OCI-LY3 (cell line): ENCODE results near the gene CLEC19A.

ENCODE experiments used
- EZH2phosphoT487 ChIP-seq: fragments of 200-600 bp; shearing (Covaris generic); IDR thresholded peaks from 2 replicates; pipeline ENCODE4 v1.6.1; 2018; ENCODE audit warnings: antibody characterized with exemption, mixed run types, low read depth
- TF ChIP-seq, protein P1 (sequence below): fragments of 200-600, 300-600 bp; sonication (generic); IDR thresholded peaks from 2 replicates; pipeline ENCODE4 v1.5.1; 2014; ENCODE audit warnings: antibody characterized with exemption, low read length, low read depth

DNA sequence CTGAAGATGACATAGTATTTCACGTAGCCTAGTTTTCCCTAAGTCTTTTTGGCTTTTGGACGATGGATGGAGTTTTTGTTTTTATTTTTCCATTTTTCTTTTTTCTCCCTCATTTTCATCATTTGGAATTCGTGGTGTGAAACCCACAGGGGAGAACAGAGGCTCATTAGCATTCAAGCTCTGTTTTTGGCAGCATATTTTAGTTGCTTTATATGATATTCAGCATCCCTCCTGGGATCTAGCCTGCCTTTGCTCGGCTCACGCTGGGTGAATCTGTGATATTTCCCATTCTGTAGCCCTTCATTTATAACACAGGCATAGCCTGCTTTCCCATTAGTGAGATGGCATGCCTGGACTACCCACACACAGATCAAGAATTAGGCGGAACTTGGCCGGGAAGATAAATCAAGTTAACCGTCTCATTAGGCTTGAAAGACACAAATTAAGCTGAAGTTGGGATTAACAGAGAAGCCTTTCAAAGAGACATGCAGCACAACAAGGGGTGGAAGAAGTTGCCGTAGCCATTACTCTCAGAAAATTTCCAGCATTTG, 20.1 kb upstream of the CLEC19A start:
- TF ChIP-seq, protein P1, sequence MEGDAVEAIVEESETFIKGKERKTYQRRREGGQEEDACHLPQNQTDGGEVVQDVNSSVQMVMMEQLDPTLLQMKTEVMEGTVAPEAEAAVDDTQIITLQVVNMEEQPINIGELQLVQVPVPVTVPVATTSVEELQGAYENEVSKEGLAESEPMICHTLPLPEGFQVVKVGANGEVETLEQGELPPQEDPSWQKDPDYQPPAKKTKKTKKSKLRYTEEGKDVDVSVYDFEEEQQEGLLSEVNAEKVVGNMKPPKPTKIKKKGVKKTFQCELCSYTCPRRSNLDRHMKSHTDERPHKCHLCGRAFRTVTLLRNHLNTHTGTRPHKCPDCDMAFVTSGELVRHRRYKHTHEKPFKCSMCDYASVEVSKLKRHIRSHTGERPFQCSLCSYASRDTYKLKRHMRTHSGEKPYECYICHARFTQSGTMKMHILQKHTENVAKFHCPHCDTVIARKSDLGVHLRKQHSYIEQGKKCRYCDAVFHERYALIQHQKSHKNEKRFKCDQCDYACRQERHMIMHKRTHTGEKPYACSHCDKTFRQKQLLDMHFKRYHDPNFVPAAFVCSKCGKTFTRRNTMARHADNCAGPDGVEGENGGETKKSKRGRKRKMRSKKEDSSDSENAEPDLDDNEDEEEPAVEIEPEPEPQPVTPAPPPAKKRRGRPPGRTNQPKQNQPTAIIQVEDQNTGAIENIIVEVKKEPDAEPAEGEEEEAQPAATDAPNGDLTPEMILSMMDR, result no peak
- TF ChIP-seq EZH2phosphoT487, result no peak
